GM23338 (cell line): ENCODE data around the gene EFNB2. TPM values are rescaled to one million over a fixed set of nuclear protein-coding genes. Genes with fewer than 3 reads are reported as not detected.

Experiments used
- ATAC-seq: fragments of 200-7000 bp; cut with Tn5 transposase; 3 replicates; pipeline ENCODE4 v1.9.1; 2020
- DNase-seq: peaks from one replicate; pipeline ENCODE4 v3.0.0-alpha.2; 2015; ENCODE audit warnings: low spot score
- H2AFZ ChIP-seq: fragments of 200-600 bp; sonication (generic); 2 replicates; pipeline ENCODE4 v1.8.0; 2016; ENCODE audit warnings: antibody characterized with exemption, mild to moderate bottlenecking, moderate library complexity
- H3F3A ChIP-seq: fragments of 200-600 bp; sonication (generic); replicated peaks from 2 replicates; pipeline ENCODE4 v1.8.0; 2017; ENCODE audit warnings: antibody characterized with exemption, mixed run types, low read depth
- H3K27ac ChIP-seq: fragments of 200-600 bp; sonication (generic); 2 replicates; pipeline ENCODE4 v1.6.1; 2016; ENCODE audit warnings: low read depth
- H3K27me3 ChIP-seq: fragments of 200-600 bp; sonication (generic); 2 replicates; pipeline ENCODE4 v1.8.0; 2016; ENCODE audit warnings: mild to moderate bottlenecking, mixed run types, moderate library complexity; ENCODE audit not compliant: insufficient read depth
- H3K36me3 ChIP-seq: fragments of 200-600 bp; sonication (generic); 2 replicates; pipeline ENCODE4 v1.8.0; 2016; ENCODE audit warnings: mild to moderate bottlenecking; ENCODE audit not compliant: insufficient read depth
- H3K4me1 ChIP-seq: fragments of 200-600 bp; sonication (generic); 2 replicates; pipeline ENCODE4 v1.8.0; 2016; ENCODE audit warnings: mild to moderate bottlenecking, moderate library complexity; ENCODE audit not compliant: insufficient read depth
- H3K4me2 ChIP-seq: fragments of 200-600 bp; sonication (generic); 2 replicates; pipeline ENCODE4 v1.7.1; 2017; ENCODE audit warnings: mixed run types
- H3K4me3 ChIP-seq: fragments of 200-600 bp; sonication (generic); 2 replicates; pipeline ENCODE4 v1.6.1; 2016; ENCODE audit warnings: mixed run types
- H3K79me2 ChIP-seq: fragments of 200-600 bp; sonication (generic); replicated peaks from 2 replicates; pipeline ENCODE4 v1.8.0; 2017; ENCODE audit warnings: mild to moderate bottlenecking; ENCODE audit not compliant: insufficient read depth
- H3K9me2 ChIP-seq: fragments of 200-600 bp; sonication (generic); 2 replicates; pipeline ENCODE4 v1.8.0; 2017; ENCODE audit not compliant: insufficient read depth
- H4K20me1 ChIP-seq: fragments of 200-600 bp; sonication (generic); replicated peaks from 2 replicates; pipeline ENCODE4 v1.8.0; 2017; ENCODE audit warnings: mild to moderate bottlenecking; ENCODE audit not compliant: insufficient read depth
- H3K27ac Mint-ChIP-seq: 2 replicates; pipeline ENCODE4 v1.8.0; 2020; ENCODE audit warnings: inconsistent platforms, mild to moderate bottlenecking, moderate library complexity, mixed read lengths
- H3K27me3 Mint-ChIP-seq: 3 replicates; pipeline ENCODE4 v1.8.0; 2022; ENCODE audit warnings: low read depth, mild to moderate bottlenecking, moderate library complexity, mixed read lengths, inconsistent platforms; ENCODE audit not compliant: insufficient read depth, poor library complexity
- H3K36me3 Mint-ChIP-seq: 3 replicates; pipeline ENCODE4 v1.8.0; 2021; ENCODE audit warnings: low read depth, mild to moderate bottlenecking, inconsistent platforms, moderate library complexity, mixed read lengths
- H3K4me1 Mint-ChIP-seq: 3 replicates; pipeline ENCODE4 v1.8.0; 2020; ENCODE audit warnings: mild to moderate bottlenecking, inconsistent platforms, mixed read lengths
- H3K4me3 Mint-ChIP-seq: 3 replicates; pipeline ENCODE4 v1.8.0; 2021; ENCODE audit warnings: moderate library complexity, mild to moderate bottlenecking, inconsistent platforms, mixed read lengths
- H3K9me3 Mint-ChIP-seq: 3 replicates; pipeline ENCODE4 v1.8.0; 2020; ENCODE audit warnings: moderate library complexity, mild to moderate bottlenecking, inconsistent platforms, mixed read lengths
- CREB1 ChIP-seq: fragments of 250-450 bp; sonication (Bioruptor Pico); IDR thresholded peaks from 2 replicates; pipeline ENCODE4 v1.5.0; 2020; ENCODE audit warnings: low read depth, mild to moderate bottlenecking, moderate library complexity
- EZH2 ChIP-seq: fragments of 200-600 bp; sonication (generic); IDR thresholded peaks from one replicate; pipeline ENCODE4 v1.8.0; 2017; ENCODE audit warnings: antibody characterized with exemption, mild to moderate bottlenecking, low read depth; ENCODE audit not compliant: unreplicated experiment
- EZH2phosphoT487 ChIP-seq: fragments of 200-600 bp; sonication (generic); IDR thresholded peaks from one replicate; pipeline ENCODE4 v1.8.1; 2018; ENCODE audit warnings: antibody characterized with exemption; ENCODE audit not compliant: unreplicated experiment
- JUNB ChIP-seq: IDR thresholded peaks from one replicate; pipeline ENCODE4 v1.6.1; 2016; ENCODE audit warnings: antibody characterized with exemption; ENCODE audit not compliant: unreplicated experiment
- NANOG ChIP-seq: IDR thresholded peaks from 2 replicates; pipeline ENCODE4 v1.6.1; 2016; ENCODE audit warnings: antibody characterized with exemption, borderline replicate concordance
- POLR2AphosphoS5 ChIP-seq: IDR thresholded peaks from 2 replicates; pipeline ENCODE4 v1.6.1; 2016; ENCODE audit warnings: antibody characterized with exemption, low read depth
- STAT1 ChIP-seq: IDR thresholded peaks from one replicate; pipeline ENCODE4 v1.6.1; 2016; ENCODE audit warnings: antibody characterized with exemption; ENCODE audit not compliant: unreplicated experiment
- ZNF114 ChIP-seq: fragments of 250-450 bp; sonication (Bioruptor Pico); IDR thresholded peaks from 2 replicates; pipeline ENCODE4 v1.5.0; 2020; ENCODE audit warnings: mild to moderate bottlenecking, moderate library complexity
- ZNF331 ChIP-seq: fragments of 250-450 bp; sonication (Bioruptor Pico); IDR thresholded peaks from 2 replicates; pipeline ENCODE4 v1.5.0; 2020; ENCODE audit warnings: low read depth, mild to moderate bottlenecking, moderate library complexity
- polyA plus RNA-seq: library from polyadenylated mRNA; unstranded; fragments of >200 nt; fragmentation: Nextera tagmentation; extraction: Ambion mirVana; gene quantifications from 2 replicates; pipeline ENCODE4 v1.2.1, GENCODE V29; 2016
- total RNA-seq: library from RNA; depleted of rRNA; stranded (reverse); fragments of >200 nt; shearing (Covaris generic); gene quantifications from 2 replicates; pipeline ENCODE4 v1.2.3, GENCODE V29; 2014
- TF ChIP-seq, protein P1 (sequence below): IDR thresholded peaks from 2 replicates; pipeline ENCODE4 v1.6.1; 2016; ENCODE audit warnings: antibody characterized with exemption
- TF ChIP-seq, protein P2 (sequence below), 2 experiments: fragments of 200-600 bp in 1 of 2; sonication (generic) in 1 of 2; conservative IDR thresholded peaks; 2 replicates each; pipeline versions ENCODE4 v1.5.1 to v1.6.1; 2016 to 2017; ENCODE audit warnings: antibody characterized with exemption in 2 of 2, low read depth in 2 of 2, mild to moderate bottlenecking in 2 of 2, moderate library complexity in 1 of 2
- TF ChIP-seq, protein P3 (sequence below): IDR thresholded peaks from one replicate; pipeline ENCODE4 v1.6.1; 2018; ENCODE audit warnings: antibody characterized with exemption; ENCODE audit not compliant: unreplicated experiment
- TF ChIP-seq, protein P4 (sequence below): fragments of 250-450 bp; sonication (Bioruptor Pico); IDR thresholded peaks from 2 replicates; pipeline ENCODE4 v1.5.0; 2020; ENCODE audit warnings: mild to moderate bottlenecking, moderate library complexity

EFNB2 gene
- total and polyA plus RNA-seq, 2 experiments from 2014 or later: 5.7 to 10.9 TPM

DNA sequence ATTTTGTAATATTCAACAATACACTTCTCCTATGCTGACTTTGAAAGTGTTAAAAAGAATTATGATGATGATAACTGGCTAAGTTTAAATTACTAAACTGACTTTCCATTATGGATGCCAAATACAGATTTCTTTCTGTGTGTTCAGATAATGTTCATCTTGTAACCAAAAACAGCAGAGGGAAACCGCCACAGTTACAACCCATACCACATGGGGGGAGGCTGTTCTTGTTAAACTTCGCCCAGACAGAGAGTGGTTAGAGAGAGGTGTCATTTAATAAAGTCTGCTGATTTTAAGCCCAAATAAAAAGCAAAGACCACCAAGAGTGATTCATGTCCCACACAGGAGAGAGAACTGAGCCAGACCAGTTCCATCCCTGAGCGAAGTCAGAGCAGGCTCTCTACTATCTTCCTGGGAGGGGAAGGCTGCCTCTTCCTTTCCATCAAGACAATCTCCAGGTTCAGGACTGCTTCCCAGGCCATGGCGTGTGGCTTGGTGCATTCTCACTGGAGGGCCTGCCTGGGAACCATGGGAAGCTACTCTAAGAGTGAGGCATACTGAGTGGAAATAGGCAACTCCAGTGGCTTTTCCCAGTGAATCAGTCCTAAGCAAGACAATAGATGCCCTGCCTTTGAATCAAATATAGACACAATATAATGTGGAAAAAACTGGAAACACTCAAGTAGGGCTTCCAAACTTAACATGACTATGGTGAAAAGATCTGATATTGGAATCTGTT is 18.2 kb downstream of the EFNB2 start:
- Histone ChIP-seq H3K9me2 (no peaks in the 10 kb centered on the region), H2AFZ (no peak overlapping the region), H4K20me1 (0 out of 2 replicates have a peak, but pooled peaks cover 10% of the 10 kb centered on the region), H3K27me3 (no peaks in the 10 kb centered on the region), H3K36me3 (no peaks in the 10 kb centered on the region), H3F3A (no peaks in the 10 kb centered on the region), H3K4me3 (no peak overlapping the region), H3K79me2 (peaks cover 93% of the 10 kb centered on the region), H3K27ac (no peak overlapping the region), H3K4me2 (no peak overlapping the region), H3K4me1 (peaks cover 71% of the 10 kb centered on the region)
- no peaks in the 10 kb centered on the region for H3K27me3 Mint-ChIP-seq
- no peaks in the 10 kb centered on the region for H3K36me3 Mint-ChIP-seq
- no peak overlapping the region for H3K4me3 Mint-ChIP-seq
- no peak for DNase-seq
- H3K4me1 Mint-ChIP-seq: peaks cover 67% of the 10 kb centered on the region
- no peak overlapping the region; the same call in 1 of the 2 replicates for H3K27ac Mint-ChIP-seq
- ATAC-seq: no peak
- TF ChIP-seq, protein P1, sequence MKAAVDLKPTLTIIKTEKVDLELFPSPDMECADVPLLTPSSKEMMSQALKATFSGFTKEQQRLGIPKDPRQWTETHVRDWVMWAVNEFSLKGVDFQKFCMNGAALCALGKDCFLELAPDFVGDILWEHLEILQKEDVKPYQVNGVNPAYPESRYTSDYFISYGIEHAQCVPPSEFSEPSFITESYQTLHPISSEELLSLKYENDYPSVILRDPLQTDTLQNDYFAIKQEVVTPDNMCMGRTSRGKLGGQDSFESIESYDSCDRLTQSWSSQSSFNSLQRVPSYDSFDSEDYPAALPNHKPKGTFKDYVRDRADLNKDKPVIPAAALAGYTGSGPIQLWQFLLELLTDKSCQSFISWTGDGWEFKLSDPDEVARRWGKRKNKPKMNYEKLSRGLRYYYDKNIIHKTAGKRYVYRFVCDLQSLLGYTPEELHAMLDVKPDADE: no peak
- TF ChIP-seq EZH2phosphoT487: no peak
- TF ChIP-seq, protein P2, sequence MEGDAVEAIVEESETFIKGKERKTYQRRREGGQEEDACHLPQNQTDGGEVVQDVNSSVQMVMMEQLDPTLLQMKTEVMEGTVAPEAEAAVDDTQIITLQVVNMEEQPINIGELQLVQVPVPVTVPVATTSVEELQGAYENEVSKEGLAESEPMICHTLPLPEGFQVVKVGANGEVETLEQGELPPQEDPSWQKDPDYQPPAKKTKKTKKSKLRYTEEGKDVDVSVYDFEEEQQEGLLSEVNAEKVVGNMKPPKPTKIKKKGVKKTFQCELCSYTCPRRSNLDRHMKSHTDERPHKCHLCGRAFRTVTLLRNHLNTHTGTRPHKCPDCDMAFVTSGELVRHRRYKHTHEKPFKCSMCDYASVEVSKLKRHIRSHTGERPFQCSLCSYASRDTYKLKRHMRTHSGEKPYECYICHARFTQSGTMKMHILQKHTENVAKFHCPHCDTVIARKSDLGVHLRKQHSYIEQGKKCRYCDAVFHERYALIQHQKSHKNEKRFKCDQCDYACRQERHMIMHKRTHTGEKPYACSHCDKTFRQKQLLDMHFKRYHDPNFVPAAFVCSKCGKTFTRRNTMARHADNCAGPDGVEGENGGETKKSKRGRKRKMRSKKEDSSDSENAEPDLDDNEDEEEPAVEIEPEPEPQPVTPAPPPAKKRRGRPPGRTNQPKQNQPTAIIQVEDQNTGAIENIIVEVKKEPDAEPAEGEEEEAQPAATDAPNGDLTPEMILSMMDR (conservative IDR thresholded peaks at IDR 0.05; ENCODE audit: low read depth in 2 of 2): no peak
- TF ChIP-seq ZNF331: no peak
- TF ChIP-seq NANOG: no peak
- no peak for TF ChIP-seq STAT1
- TF ChIP-seq JUNB: no peak
- TF ChIP-seq CREB1 (CRISPR knock-in tag): no peak
- TF ChIP-seq, protein P3, sequence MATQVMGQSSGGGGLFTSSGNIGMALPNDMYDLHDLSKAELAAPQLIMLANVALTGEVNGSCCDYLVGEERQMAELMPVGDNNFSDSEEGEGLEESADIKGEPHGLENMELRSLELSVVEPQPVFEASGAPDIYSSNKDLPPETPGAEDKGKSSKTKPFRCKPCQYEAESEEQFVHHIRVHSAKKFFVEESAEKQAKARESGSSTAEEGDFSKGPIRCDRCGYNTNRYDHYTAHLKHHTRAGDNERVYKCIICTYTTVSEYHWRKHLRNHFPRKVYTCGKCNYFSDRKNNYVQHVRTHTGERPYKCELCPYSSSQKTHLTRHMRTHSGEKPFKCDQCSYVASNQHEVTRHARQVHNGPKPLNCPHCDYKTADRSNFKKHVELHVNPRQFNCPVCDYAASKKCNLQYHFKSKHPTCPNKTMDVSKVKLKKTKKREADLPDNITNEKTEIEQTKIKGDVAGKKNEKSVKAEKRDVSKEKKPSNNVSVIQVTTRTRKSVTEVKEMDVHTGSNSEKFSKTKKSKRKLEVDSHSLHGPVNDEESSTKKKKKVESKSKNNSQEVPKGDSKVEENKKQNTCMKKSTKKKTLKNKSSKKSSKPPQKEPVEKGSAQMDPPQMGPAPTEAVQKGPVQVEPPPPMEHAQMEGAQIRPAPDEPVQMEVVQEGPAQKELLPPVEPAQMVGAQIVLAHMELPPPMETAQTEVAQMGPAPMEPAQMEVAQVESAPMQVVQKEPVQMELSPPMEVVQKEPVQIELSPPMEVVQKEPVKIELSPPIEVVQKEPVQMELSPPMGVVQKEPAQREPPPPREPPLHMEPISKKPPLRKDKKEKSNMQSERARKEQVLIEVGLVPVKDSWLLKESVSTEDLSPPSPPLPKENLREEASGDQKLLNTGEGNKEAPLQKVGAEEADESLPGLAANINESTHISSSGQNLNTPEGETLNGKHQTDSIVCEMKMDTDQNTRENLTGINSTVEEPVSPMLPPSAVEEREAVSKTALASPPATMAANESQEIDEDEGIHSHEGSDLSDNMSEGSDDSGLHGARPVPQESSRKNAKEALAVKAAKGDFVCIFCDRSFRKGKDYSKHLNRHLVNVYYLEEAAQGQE: no peak
- TF ChIP-seq EZH2: no peak
- TF ChIP-seq POLR2AphosphoS5: no peak
- TF ChIP-seq ZNF114 (CRISPR knock-in tag): no peak
- TF ChIP-seq, protein P4, sequence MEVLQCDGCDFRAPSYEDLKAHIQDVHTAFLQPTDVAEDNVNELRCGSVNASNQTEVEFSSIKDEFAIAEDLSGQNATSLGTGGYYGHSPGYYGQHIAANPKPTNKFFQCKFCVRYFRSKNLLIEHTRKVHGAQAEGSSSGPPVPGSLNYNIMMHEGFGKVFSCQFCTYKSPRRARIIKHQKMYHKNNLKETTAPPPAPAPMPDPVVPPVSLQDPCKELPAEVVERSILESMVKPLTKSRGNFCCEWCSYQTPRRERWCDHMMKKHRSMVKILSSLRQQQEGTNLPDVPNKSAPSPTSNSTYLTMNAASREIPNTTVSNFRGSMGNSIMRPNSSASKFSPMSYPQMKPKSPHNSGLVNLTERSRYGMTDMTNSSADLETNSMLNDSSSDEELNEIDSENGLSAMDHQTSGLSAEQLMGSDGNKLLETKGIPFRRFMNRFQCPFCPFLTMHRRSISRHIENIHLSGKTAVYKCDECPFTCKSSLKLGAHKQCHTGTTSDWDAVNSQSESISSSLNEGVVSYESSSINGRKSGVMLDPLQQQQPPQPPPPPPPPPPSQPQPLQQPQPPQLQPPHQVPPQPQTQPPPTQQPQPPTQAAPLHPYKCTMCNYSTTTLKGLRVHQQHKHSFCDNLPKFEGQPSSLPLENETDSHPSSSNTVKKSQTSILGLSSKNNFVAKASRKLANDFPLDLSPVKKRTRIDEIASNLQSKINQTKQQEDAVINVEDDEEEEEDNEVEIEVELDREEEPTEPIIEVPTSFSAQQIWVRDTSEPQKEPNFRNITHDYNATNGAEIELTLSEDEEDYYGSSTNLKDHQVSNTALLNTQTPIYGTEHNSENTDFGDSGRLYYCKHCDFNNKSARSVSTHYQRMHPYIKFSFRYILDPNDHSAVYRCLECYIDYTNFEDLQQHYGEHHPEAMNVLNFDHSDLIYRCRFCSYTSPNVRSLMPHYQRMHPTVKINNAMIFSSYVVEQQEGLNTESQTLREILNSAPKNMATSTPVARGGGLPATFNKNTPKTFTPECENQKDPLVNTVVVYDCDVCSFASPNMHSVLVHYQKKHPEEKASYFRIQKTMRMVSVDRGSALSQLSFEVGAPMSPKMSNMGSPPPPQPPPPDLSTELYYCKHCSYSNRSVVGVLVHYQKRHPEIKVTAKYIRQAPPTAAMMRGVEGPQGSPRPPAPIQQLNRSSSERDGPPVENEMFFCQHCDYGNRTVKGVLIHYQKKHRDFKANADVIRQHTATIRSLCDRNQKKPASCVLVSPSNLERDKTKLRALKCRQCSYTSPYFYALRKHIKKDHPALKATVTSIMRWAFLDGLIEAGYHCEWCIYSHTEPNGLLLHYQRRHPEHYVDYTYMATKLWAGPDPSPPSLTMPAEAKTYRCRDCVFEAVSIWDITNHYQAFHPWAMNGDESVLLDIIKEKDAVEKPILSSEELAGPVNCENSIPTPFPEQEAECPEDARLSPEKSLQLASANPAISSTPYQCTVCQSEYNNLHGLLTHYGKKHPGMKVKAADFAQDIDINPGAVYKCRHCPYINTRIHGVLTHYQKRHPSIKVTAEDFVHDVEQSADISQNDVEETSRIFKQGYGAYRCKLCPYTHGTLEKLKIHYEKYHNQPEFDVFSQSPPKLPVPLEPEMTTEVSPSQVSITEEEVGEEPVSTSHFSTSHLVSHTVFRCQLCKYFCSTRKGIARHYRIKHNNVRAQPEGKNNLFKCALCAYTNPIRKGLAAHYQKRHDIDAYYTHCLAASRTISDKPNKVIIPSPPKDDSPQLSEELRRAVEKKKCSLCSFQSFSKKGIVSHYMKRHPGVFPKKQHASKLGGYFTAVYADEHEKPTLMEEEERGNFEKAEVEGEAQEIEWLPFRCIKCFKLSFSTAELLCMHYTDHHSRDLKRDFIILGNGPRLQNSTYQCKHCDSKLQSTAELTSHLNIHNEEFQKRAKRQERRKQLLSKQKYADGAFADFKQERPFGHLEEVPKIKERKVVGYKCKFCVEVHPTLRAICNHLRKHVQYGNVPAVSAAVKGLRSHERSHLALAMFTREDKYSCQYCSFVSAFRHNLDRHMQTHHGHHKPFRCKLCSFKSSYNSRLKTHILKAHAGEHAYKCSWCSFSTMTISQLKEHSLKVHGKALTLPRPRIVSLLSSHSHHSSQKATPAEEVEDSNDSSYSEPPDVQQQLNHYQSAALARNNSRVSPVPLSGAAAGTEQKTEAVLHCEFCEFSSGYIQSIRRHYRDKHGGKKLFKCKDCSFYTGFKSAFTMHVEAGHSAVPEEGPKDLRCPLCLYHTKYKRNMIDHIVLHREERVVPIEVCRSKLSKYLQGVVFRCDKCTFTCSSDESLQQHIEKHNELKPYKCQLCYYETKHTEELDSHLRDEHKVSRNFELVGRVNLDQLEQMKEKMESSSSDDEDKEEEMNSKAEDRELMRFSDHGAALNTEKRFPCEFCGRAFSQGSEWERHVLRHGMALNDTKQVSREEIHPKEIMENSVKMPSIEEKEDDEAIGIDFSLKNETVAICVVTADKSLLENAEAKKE: no peak
- no peaks in the 10 kb centered on the region for H3K9me3 Mint-ChIP-seq
